Astrocyte (in vitro differentiated cells and primary cell): Measurements from ENCODE around the gene RBBP8NL. TPM values are rescaled to one million over a fixed set of nuclear protein-coding genes. Genes with fewer than 3 reads are reported as not detected.

Experiments used
- DNase-seq: peaks from one replicate; pipeline ENCODE4 v3.0.0-alpha.2; 2010; ENCODE audit warnings: low read depth
- FAIRE-seq: peaks from 2 replicates; lab custom pipeline; 2011; peaks lifted over from hg19 to GRCh38; lab: Jason Lieb, UNC
- H2AFZ ChIP-seq: 2 replicates; pipeline ENCODE4 v1.6.0; 2012; ENCODE audit warnings: low read depth, low read length, inconsistent platforms
- H3K27ac ChIP-seq: 2 replicates; pipeline ENCODE4 v1.5.1; 2011; ENCODE audit warnings: low read depth, low read length, inconsistent platforms
- H3K27me3 ChIP-seq: 2 replicates; pipeline ENCODE4 v1.6.0; 2011; ENCODE audit warnings: low read length, inconsistent platforms; ENCODE audit not compliant: insufficient read depth
- H3K36me3 ChIP-seq: 2 replicates; pipeline ENCODE4 v1.5.1; 2011; ENCODE audit warnings: low read length, inconsistent platforms; ENCODE audit not compliant: insufficient read depth
- H3K4me1 ChIP-seq: 2 replicates; pipeline ENCODE4 v1.5.1; 2011; ENCODE audit warnings: low read length, inconsistent platforms; ENCODE audit not compliant: insufficient read depth
- H3K4me2 ChIP-seq: 2 replicates; pipeline ENCODE4 v1.6.0; 2012; ENCODE audit warnings: low read length, inconsistent platforms
- H3K4me3 ChIP-seq: 2 replicates; pipeline ENCODE4 v1.5.1; 2011; ENCODE audit warnings: low read depth, mild to moderate bottlenecking, low read length, inconsistent platforms; ENCODE audit not compliant: insufficient read depth
- H3K79me2 ChIP-seq: 2 replicates; pipeline ENCODE4 v1.6.0; 2012; ENCODE audit warnings: mild to moderate bottlenecking, low read length, inconsistent platforms; ENCODE audit not compliant: insufficient read depth
- H3K9ac ChIP-seq: 2 replicates; pipeline ENCODE4 v1.6.0; 2012; ENCODE audit warnings: mild to moderate bottlenecking, low read length, inconsistent platforms
- H3K9me3 ChIP-seq: 2 replicates; pipeline ENCODE4 v1.5.1; 2012; ENCODE audit warnings: low read depth, mild to moderate bottlenecking, low read length, inconsistent platforms; ENCODE audit not compliant: insufficient read depth
- H4K20me1 ChIP-seq: 2 replicates; pipeline ENCODE4 v1.6.0; 2012; ENCODE audit warnings: low read length, inconsistent platforms; ENCODE audit not compliant: insufficient read depth
- H3K27ac Mint-ChIP-seq: one replicate; pipeline ENCODE4 v1.8.0; 2021; ENCODE audit warnings: mild to moderate bottlenecking, mixed read lengths; ENCODE audit not compliant: unreplicated experiment
- H3K27me3 Mint-ChIP-seq: one replicate; pipeline ENCODE4 v1.8.0; 2021; ENCODE audit warnings: low read depth, mixed read lengths; ENCODE audit not compliant: unreplicated experiment
- H3K36me3 Mint-ChIP-seq: one replicate; pipeline ENCODE4 v1.8.0; 2021; ENCODE audit warnings: low read depth, mixed read lengths; ENCODE audit not compliant: unreplicated experiment
- H3K4me1 Mint-ChIP-seq: one replicate; pipeline ENCODE4 v1.8.0; 2021; ENCODE audit warnings: low read depth, mixed read lengths; ENCODE audit not compliant: unreplicated experiment
- H3K4me3 Mint-ChIP-seq: one replicate; pipeline ENCODE4 v1.8.0; 2021; ENCODE audit warnings: mild to moderate bottlenecking, moderate library complexity, mixed read lengths; ENCODE audit not compliant: unreplicated experiment
- H3K9me3 Mint-ChIP-seq: one replicate; pipeline ENCODE4 v1.8.0; 2021; ENCODE audit warnings: mild to moderate bottlenecking, mixed read lengths; ENCODE audit not compliant: unreplicated experiment
- CTCF ChIP-seq: IDR thresholded peaks from 2 replicates; pipeline ENCODE4 v1.5.1; 2011; ENCODE audit warnings: low read depth, mild to moderate bottlenecking, inconsistent platforms, low read length, moderate library complexity; ENCODE audit not compliant: insufficient read depth
- EZH2 ChIP-seq: IDR thresholded peaks from 2 replicates; pipeline ENCODE4 v1.6.1; 2012; ENCODE audit warnings: mild to moderate bottlenecking, low read length, inconsistent platforms; ENCODE audit not compliant: insufficient read depth
- total RNA-seq: library from RNA; stranded (reverse); gene quantifications from 2 replicates; pipeline ENCODE4 v1.2.1, GENCODE V29; 2021

Gene RBBP8NL
- total RNA-seq, 1 donor from 2014 or later: 0.14 TPM

- Mint-ChIP-seq H3K27me3 (peaks cover 16% of the 10 kb centered on the region), H3K9me3 (no peaks in the 10 kb centered on the region), H3K4me1 (no peaks in the 10 kb centered on the region), H3K4me3 (no peak overlapping the region), H3K36me3 (no peaks in the 10 kb centered on the region), H3K27ac (no peak overlapping the region)
- no peaks in the 10 kb centered on the region for H3K36me3 ChIP-seq
- no peaks in the 10 kb centered on the region for H3K9me3 ChIP-seq
- no peaks in the 10 kb centered on the region for H3K27me3 ChIP-seq
- H3K4me2 ChIP-seq: no peak overlapping the region
- H3K4me1 ChIP-seq: no peaks in the 10 kb centered on the region
- no peak overlapping the region for H2AFZ ChIP-seq
- DNase-seq: no peak
- H3K9ac ChIP-seq: no peak overlapping the region
- H3K4me3 ChIP-seq: no peak overlapping the region
- TF ChIP-seq EZH2 (no peak), CTCF (no peak)
- FAIRE-seq: no peak
- H4K20me1 ChIP-seq: no peaks in the 10 kb centered on the region
- no peaks in the 10 kb centered on the region for H3K79me2 ChIP-seq
- H3K27ac ChIP-seq: no peak overlapping the region
Observed at GRCh38 chr20:62413896-62414481, 13.3 kb downstream of the RBBP8NL start.

- Mint-ChIP-seq H3K27me3 (peaks cover 13% of the 10 kb centered on the region), H3K4me3 (no peak overlapping the region), H3K36me3 (no peaks in the 10 kb centered on the region), H3K9me3 (no peaks in the 10 kb centered on the region), H3K4me1 (no peaks in the 10 kb centered on the region), H3K27ac (no peak overlapping the region)
- H3K9me3 ChIP-seq: no peaks in the 10 kb centered on the region
- FAIRE-seq (no peak), DNase-seq (no peak)
- H4K20me1 ChIP-seq: no peaks in the 10 kb centered on the region
- H3K9ac ChIP-seq: no peak overlapping the region
- TF ChIP-seq EZH2 (no peak), CTCF (no peak)
- H2AFZ ChIP-seq: no peak overlapping the region
- no peaks in the 10 kb centered on the region for H3K79me2 ChIP-seq
- no peaks in the 10 kb centered on the region for H3K36me3 ChIP-seq
- no peak overlapping the region for H3K4me3 ChIP-seq
- H3K4me1 ChIP-seq: no peaks in the 10 kb centered on the region
- H3K27ac ChIP-seq: no peak overlapping the region
- H3K4me2 ChIP-seq: no peak overlapping the region
- no peaks in the 10 kb centered on the region for H3K27me3 ChIP-seq
Observed at GRCh38 chr20:62413025-62413570, 14.2 kb downstream of the RBBP8NL start.
